Measurements from ENCODE around the gene CDKAL1. TPM values are rescaled to one million over a fixed set of nuclear protein-coding genes. Genes with fewer than 3 reads are reported as not detected.

CDKAL1 gene
- total and polyA plus RNA-seq, 2 of the 8 experiments (the other 6 are each of a cell fraction or from before 2014, with no cell fraction given), result 8.4 to 24.6 TPM

- Histone ChIP-seq H2BK5ac (ENCODE audit: low read depth, low read length) (no peak overlapping the region), H3K36me3 (ENCODE audit: control insufficient read depth in 2 of 4, insufficient read depth in 4 of 4, low read length in 3 of 4) (peaks cover 0 to 3% (median 0%) of the 10 kb centered on the region in 4 experiments; a peak in 1 of 8 replicates), H3K4ac (replicated peaks; ENCODE audit: insufficient read length, low read depth, low read length) (no peak overlapping the region), H4K91ac (replicated peaks; ENCODE audit: insufficient read length, low read length) (no peak overlapping the region), H2BK12ac (ENCODE audit: low read depth, low read length) (no peak overlapping the region), H3K9ac (replicated peaks in 1 of 4; ENCODE audit: extremely low read depth in 1 of 4, low read depth in 3 of 4, low read length in 3 of 4) (no peak overlapping the region), H3K79me1 (ENCODE audit: low read depth, low read length) (peaks cover 7% of the 10 kb centered on the region; the same call in 1 of the 2 replicates), H3K18ac (ENCODE audit: extremely low read depth, low read length) (no peak overlapping the region), H3K14ac (ENCODE audit: insufficient read length) (no peak overlapping the region), H3K23ac (ENCODE audit: insufficient read length) (no peak overlapping the region), H3K4me3 (ENCODE audit: extremely low read depth in 1 of 4, insufficient read depth in 2 of 4, low read depth in 3 of 4, low read length in 4 of 4) (no peak overlapping the region), H3K56ac (replicated peaks; ENCODE audit: insufficient read length, low read depth, low read length) (no peak overlapping the region), H3K27ac (ENCODE audit: low read depth, low read length) (no peak overlapping the region), H3K79me2 (ENCODE audit: control insufficient read depth in 1 of 2, insufficient read depth in 2 of 2, low read length in 2 of 2) (peaks cover 0 to 46% of the 10 kb centered on the region in 2 experiments; a peak in 2 of 4 replicates), H2AK5ac (ENCODE audit: low read depth, low read length) (no peak overlapping the region), H2BK15ac (ENCODE audit: low read length) (no peak overlapping the region), H3K9me3 (ENCODE audit: insufficient read depth in 2 of 2, low read depth in 1 of 2, low read length in 1 of 2) (no peaks in the 10 kb centered on the region), H2BK120ac (replicated peaks; ENCODE audit: low read depth, low read length) (no peak overlapping the region), H3K23me2 (ENCODE audit: low read depth, low read length) (peaks cover 4% of the 10 kb centered on the region), H2AFZ (ENCODE audit: low read length) (no peak overlapping the region), H4K8ac (ENCODE audit: extremely low read depth, insufficient read depth, low read length) (no peak overlapping the region), H3K4me2 (ENCODE audit: insufficient read depth in 1 of 2, low read depth in 2 of 2, low read length in 2 of 2) (no peak overlapping the region), H4K5ac (ENCODE audit: insufficient read length, low read depth, low read length) (no peak overlapping the region), H3K4me1 (replicated peaks in 1 of 4; ENCODE audit: control insufficient read depth in 3 of 4, insufficient read depth in 4 of 4, low read length in 3 of 4) (no peaks in the 10 kb centered on the region; a peak in 1 of 7 replicates), H4K20me1 (replicated peaks in 1 of 2; ENCODE audit: control insufficient read depth in 1 of 2, insufficient read depth in 2 of 2, low read length in 2 of 2) (peaks cover 2 to 4% of the 10 kb centered on the region in 2 experiments), H2BK20ac (ENCODE audit: low read length) (no peak overlapping the region), H3K27me3 (replicated peaks in 1 of 4; ENCODE audit: control insufficient read depth in 3 of 4, extremely low read depth in 1 of 4, insufficient read depth in 3 of 4, low read length in 3 of 4) (no peaks in the 10 kb centered on the region)
- ChIA-PET POLR2A (ENCODE audit: partially characterized antibody) (no interaction called here), CTCF (ENCODE audit: partially characterized antibody) (interaction anchor here (0.6 to 2.8 kb wide), 3 partner anchors 9 to 518 kb away, joined by 3 to 11 read pairs (median 6); no protein-coding TSS in a partner anchor)
- DNase-seq (ENCODE audit: low read depth in 1 of 2, low spot score in 2 of 2) (no peak), FAIRE-seq (no peak)
- 81% methylated on average over 2 of the region's 2 CpGs; no CpG with 5 or more reads in 1 of the 2 experiments for WGBS, 2 experiments (ENCODE audit: extremely low coverage in 1 of 2, insufficient coverage in 1 of 2, insufficient read length in 1 of 2, insufficient replicate concordance in 2 of 2, low coverage in 1 of 2, low lambda C conversion rate in 2 of 2, missing lambda C conversion rate in 1 of 2)
- TF ChIP-seq, protein P1, sequence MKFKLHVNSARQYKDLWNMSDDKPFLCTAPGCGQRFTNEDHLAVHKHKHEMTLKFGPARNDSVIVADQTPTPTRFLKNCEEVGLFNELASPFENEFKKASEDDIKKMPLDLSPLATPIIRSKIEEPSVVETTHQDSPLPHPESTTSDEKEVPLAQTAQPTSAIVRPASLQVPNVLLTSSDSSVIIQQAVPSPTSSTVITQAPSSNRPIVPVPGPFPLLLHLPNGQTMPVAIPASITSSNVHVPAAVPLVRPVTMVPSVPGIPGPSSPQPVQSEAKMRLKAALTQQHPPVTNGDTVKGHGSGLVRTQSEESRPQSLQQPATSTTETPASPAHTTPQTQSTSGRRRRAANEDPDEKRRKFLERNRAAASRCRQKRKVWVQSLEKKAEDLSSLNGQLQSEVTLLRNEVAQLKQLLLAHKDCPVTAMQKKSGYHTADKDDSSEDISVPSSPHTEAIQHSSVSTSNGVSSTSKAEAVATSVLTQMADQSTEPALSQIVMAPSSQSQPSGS (IDR thresholded peaks at IDR 0.05; ENCODE audit: low read length), result no peak
- TF ChIP-seq CBX5 (IDR thresholded peaks at IDR 0.05; ENCODE audit: low read depth, low read length), result no peak
- no peak for TF ChIP-seq CEBPB (IDR thresholded peaks at IDR 0.05; ENCODE audit: low read depth, low read length)
- TF ChIP-seq POLR2AphosphoS5 (IDR thresholded peaks at IDR 0.05; ENCODE audit: low read depth, low read length), result no peak
- TF ChIP-seq SIX5 (IDR thresholded peaks at IDR 0.05; ENCODE audit: low read depth, low read length), result no peak
- no peak for TF ChIP-seq MAFK (IDR thresholded peaks at IDR 0.05; ENCODE audit: low read depth, low read length)
- TF ChIP-seq CHD1 (IDR thresholded peaks at IDR 0.05; ENCODE audit: low read depth, low read length), result no peak
Observed at GRCh38 chr6:20539387-20539786, 5.1 kb downstream of the CDKAL1 start.

Measured in H1 (cell line).